VCaP (cell line): ENCODE data around the gene CDC42EP1.

Source experiments
- H3K27ac ChIP-seq: fragments of 450-650 bp; 2 replicates; pipeline ENCODE4 v1.5.1; 2017
- CTCF ChIP-seq: fragments of 450-650 bp; conservative IDR thresholded peaks from 2 replicates; pipeline ENCODE4 v1.5.1; 2017; ENCODE audit warnings: mild to moderate bottlenecking, moderate library complexity

The CDC42EP1 gene

GRCh38 chr22:37564111-37564711, 3.9 kb downstream of the CDC42EP1 start:
- no peak overlapping the region for H3K27ac ChIP-seq
- TF ChIP-seq CTCF = no peak

GRCh38 chr22:37565830-37566229, 5.5 kb downstream of the CDC42EP1 start:
- H3K27ac ChIP-seq = no peak overlapping the region

GRCh38 chr22:37566329-37566837, 6.1 kb downstream of the CDC42EP1 start:
- TF ChIP-seq CTCF = no peak
- no peak overlapping the region for H3K27ac ChIP-seq

More at GRCh38 chr22:37565830-37566229, 5.5 kb downstream of the CDC42EP1 start:
- TF ChIP-seq CTCF = no peak

- TF ChIP-seq CTCF = peak; percentile 94
- H3K27ac ChIP-seq = no peak overlapping the region
Observed at GRCh38 chr22:37566903-37567798, 6.9 kb downstream of the CDC42EP1 start.

GRCh38 chr22:37568012-37568411, 7.7 kb downstream of the CDC42EP1 start:
- H3K27ac ChIP-seq = no peak overlapping the region
- no peak for TF ChIP-seq CTCF

- no peak overlapping the region for H3K27ac ChIP-seq
- no peak for TF ChIP-seq CTCF
Observed at GRCh38 chr22:37568448-37569008, 8.2 kb downstream of the CDC42EP1 start.
